Activated CD4-positive, alpha-beta memory T cell treated with anti-CD3 and anti-CD28 coated beads for 36 hours (primary cell): ENCODE results near the gene CYP2A13. TPM values are rescaled to one million over a fixed set of nuclear protein-coding genes. Genes with fewer than 3 reads are reported as not detected.

Experiments used
- CTCF ChIA-PET: fragments of 350-600 bp; sonication (Branson Sonifier 250); formaldehyde crosslinking; loops from one replicate; lab custom pipeline; 2021; ENCODE audit warnings: antibody characterized with exemption, inconsistent platforms; lab: Charles Lee
- POLR2A ChIA-PET: fragments of 350-600 bp; sonication (Branson Sonifier 250); formaldehyde crosslinking; loops from one replicate; lab custom pipeline; 2021; ENCODE audit warnings: antibody characterized with exemption; lab: Charles Lee
- DNase-seq: peaks from one replicate; pipeline ENCODE4 v3.0.0-alpha.2; 2020
- H3K27ac Mint-ChIP-seq: one replicate; pipeline ENCODE4 v1.8.0; 2021; ENCODE audit warnings: mixed read lengths
- H3K27me3 Mint-ChIP-seq: one replicate; pipeline ENCODE4 v1.8.0; 2021; ENCODE audit warnings: mixed read lengths
- H3K36me3 Mint-ChIP-seq: one replicate; pipeline ENCODE4 v1.8.0; 2021; ENCODE audit warnings: mixed read lengths
- H3K4me1 Mint-ChIP-seq: one replicate; pipeline ENCODE4 v1.8.0; 2021; ENCODE audit warnings: low read depth, mixed read lengths
- H3K4me3 Mint-ChIP-seq: one replicate; pipeline ENCODE4 v1.8.0; 2021; ENCODE audit warnings: mild to moderate bottlenecking, mixed read lengths
- H3K9me3 Mint-ChIP-seq: one replicate; pipeline ENCODE4 v1.8.0; 2021; ENCODE audit warnings: mixed read lengths
- intact Hi-C: fragments of 100-400 bp; cut with micrococcal nuclease; formaldehyde crosslinking; loops from one replicate; pipeline ENCODE4 v1.15.1; 2023
- total RNA-seq, 2 experiments: library from RNA; stranded (reverse); gene quantifications; one replicate each; pipeline ENCODE4 v1.2.3, GENCODE V29; 2021

CYP2A13 gene
- total RNA-seq, 2 experiments from 2014 or later: not detected

GRCh38 chr19:41144403-41144802 lies 56.2 kb downstream of the CYP2A13 start:
- POLR2A ChIA-PET: no interaction called here
- no peaks in the 10 kb centered on the region for H3K4me1 Mint-ChIP-seq
- H3K9me3 Mint-ChIP-seq: no peaks in the 10 kb centered on the region
- peak overlapping the region; percentile 59 for H3K27ac Mint-ChIP-seq
- intact Hi-C loops: loop anchor here (1.0 to 2.0 kb wide), 3 partner anchors 18 to 482 kb away; no protein-coding TSS in a partner anchor
- H3K36me3 Mint-ChIP-seq: no peaks in the 10 kb centered on the region
- peaks cover 7% of the 10 kb centered on the region for H3K27me3 Mint-ChIP-seq
- DNase-seq: peak; percentile 91
- CTCF ChIA-PET: interaction anchor here (0.8 to 2.4 kb wide), 18 partner anchors 12 to 484 kb away, joined by 3 to 29 read pairs (median 4); partner anchors contain the start of gene B9D2
- H3K4me3 Mint-ChIP-seq: peak overlapping the region; percentile 18

Other genes starting within 250 kb of the CYP2A13 start
- not detected for gene CYP2A6, start 238.0 kb upstream of the CYP2A13 start, total RNA-seq
- not detected for gene CYP2A7, start 206.2 kb upstream of the CYP2A13 start, total RNA-seq
- gene CYP2B6, start 97.2 kb upstream of the CYP2A13 start, total RNA-seq: not detected
- not detected for gene CYP2F1, start 26.0 kb downstream of the CYP2A13 start, total RNA-seq
- gene CYP2S1, start 104.8 kb downstream of the CYP2A13 start, total RNA-seq: under 1 TPM; 0.75 to 0.76 TPM
- gene AXL, start 130.8 kb downstream of the CYP2A13 start, total RNA-seq: under 1 TPM; 0.17 to 0.31 TPM
- 100 to 1,000 TPM; 290 to 295 TPM for gene HNRNPUL1, start 175.9 kb downstream of the CYP2A13 start, total RNA-seq
- gene CCDC97, start 221.7 kb downstream of the CYP2A13 start, total RNA-seq: 10 to 100 TPM; 20.5 to 23.4 TPM